Fibroblast of villous mesenchyme (primary cell): ENCODE results near the gene EPHB3. TPM values are rescaled to one million over a fixed set of nuclear protein-coding genes. Genes with fewer than 3 reads are reported as not detected.
"Not testable (repeated sequence)": the region's sequence is repeated elsewhere in the genome, so short reads cannot be mapped to it uniquely, and the experiment has no call there.

Experiments
- DNase-seq: peaks from one replicate; pipeline ENCODE4 v3.0.0-alpha.2; 2010; ENCODE audit warnings: low read depth
- H3K4me3 ChIP-seq: 2 replicates; pipeline ENCODE4 v1.5.1; 2011; ENCODE audit warnings: low read depth, mild to moderate bottlenecking, low read length
- total RNA-seq: library from RNA; depleted of rRNA; stranded (reverse); fragments of >200 nt; gene quantifications from 2 replicates; pipeline ENCODE4 v1.2.3, GENCODE V29; 2012
- TF ChIP-seq, protein P1 (sequence below): IDR thresholded peaks from 2 replicates; pipeline ENCODE4 v1.5.1; 2012; ENCODE audit warnings: low read depth, mild to moderate bottlenecking, low read length; ENCODE audit not compliant: insufficient read depth

Gene EPHB3
- total RNA-seq, 1 donor = 2.2 TPM

DNA sequence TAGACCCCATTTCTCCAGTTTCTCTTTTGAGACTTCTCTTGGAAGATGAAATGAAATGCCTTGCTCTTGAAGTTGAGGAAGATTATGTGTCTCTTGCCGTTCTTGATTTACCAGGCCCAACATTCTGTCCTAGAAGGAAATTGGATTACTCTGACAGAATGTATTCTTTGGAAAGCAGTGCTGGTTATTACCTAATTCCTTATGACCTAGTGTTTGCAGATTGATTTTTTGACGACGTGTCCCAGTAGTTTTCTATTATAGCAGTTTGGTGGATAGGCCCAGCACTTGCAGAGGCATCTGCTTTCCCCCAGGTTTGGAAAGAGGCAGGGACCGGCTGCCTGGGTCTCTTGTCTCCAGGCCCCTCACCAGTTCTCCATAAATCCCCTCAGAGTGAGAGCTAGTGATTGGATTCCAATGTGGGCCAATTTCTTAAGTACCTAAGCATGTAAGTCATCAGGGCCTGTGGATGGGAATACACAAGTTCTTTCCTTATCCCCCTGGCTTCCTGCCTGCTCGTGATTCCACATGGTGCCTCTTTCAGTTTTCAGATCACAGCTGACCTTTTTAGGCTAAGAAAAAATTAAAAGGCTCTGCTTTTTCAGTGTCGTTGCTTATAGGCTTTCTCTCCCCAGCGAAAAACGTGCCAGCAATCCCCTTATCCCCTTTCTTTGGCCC is 50.2 kb downstream of the EPHB3 start:
- DNase-seq = no peak
- TF ChIP-seq, protein P1, sequence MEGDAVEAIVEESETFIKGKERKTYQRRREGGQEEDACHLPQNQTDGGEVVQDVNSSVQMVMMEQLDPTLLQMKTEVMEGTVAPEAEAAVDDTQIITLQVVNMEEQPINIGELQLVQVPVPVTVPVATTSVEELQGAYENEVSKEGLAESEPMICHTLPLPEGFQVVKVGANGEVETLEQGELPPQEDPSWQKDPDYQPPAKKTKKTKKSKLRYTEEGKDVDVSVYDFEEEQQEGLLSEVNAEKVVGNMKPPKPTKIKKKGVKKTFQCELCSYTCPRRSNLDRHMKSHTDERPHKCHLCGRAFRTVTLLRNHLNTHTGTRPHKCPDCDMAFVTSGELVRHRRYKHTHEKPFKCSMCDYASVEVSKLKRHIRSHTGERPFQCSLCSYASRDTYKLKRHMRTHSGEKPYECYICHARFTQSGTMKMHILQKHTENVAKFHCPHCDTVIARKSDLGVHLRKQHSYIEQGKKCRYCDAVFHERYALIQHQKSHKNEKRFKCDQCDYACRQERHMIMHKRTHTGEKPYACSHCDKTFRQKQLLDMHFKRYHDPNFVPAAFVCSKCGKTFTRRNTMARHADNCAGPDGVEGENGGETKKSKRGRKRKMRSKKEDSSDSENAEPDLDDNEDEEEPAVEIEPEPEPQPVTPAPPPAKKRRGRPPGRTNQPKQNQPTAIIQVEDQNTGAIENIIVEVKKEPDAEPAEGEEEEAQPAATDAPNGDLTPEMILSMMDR = no peak
- no peak overlapping the region for H3K4me3 ChIP-seq

DNA sequence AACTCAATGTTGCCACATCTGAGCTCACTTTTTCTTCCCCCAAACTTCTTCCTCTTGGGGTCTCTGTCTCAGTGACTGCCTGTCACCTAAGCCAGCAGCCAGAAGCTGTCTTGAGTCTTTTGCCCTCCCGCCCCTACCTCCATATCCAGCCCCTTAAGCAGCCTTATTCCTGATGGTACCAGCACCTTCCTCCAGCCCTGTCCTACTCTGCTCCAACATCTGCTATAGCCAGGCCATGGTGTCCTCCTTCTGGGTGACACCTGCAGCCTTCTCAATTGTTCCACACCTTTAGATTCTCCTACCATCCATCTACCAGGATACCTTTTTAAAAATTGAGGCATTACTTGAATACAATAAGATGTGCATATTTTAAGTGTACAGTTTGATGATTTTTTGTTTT is 53.8 kb downstream of the EPHB3 start:
- DNase-seq = no peak
- TF ChIP-seq, protein P1 = no peak
- no peak overlapping the region for H3K4me3 ChIP-seq

GRCh38 chr3:184616436-184616835 is 54.9 kb downstream of the EPHB3 start:
- H3K4me3 ChIP-seq = no peak overlapping the region
- DNase-seq = no peak
- TF ChIP-seq, protein P1 = no peak

- DNase-seq, H3K4me3 ChIP-seq: not testable (repeated sequence)
Observed at GRCh38 chr3:184617306-184617705, 55.7 kb downstream of the EPHB3 start.

DNA sequence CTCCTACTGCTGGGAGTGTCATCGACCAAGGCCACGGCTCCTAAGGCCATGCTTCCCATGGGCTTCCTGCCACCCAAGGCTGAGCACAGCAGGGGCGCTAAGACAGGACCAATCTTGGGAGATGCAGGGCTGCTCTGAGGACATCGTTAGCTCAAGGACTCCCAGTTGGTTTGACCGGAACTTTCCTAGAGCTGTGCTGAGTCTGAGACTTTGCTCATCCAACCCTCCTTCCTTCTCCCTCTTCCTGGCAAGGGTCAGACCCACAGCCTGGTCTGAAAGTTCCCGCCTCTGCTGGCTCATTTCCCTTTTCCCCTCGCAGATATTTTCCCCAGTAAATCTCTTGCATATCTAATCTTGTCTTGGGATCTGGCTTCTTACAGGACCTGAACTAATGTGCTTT is 57.2 kb downstream of the EPHB3 start:
- DNase-seq = no peak
- TF ChIP-seq, protein P1 = no peak
- H3K4me3 ChIP-seq = no peak overlapping the region

GRCh38 chr3:184619369-184619768 is 57.8 kb downstream of the EPHB3 start:
- TF ChIP-seq, protein P1 = no peak
- no peak for DNase-seq
- H3K4me3 ChIP-seq = no peak overlapping the region

- TF ChIP-seq, protein P1 = no peak
Observed at GRCh38 chr3:184619787-184620430, 58.3 kb downstream of the EPHB3 start.

More at GRCh38 chr3:184619787-184620430, 58.3 kb downstream of the EPHB3 start:
- no peak overlapping the region for H3K4me3 ChIP-seq
- DNase-seq = no peak
